Esophagus muscularis mucosa (tissue), 4 donors: Measurements from ENCODE around the gene PCDHB14. TPM values are rescaled to one million over a fixed set of nuclear protein-coding genes. Genes with fewer than 3 reads are reported as not detected.
"Not testable (repeated sequence)": the region's sequence is repeated elsewhere in the genome, so short reads cannot be mapped to it uniquely, and the experiment has no call there.

Experiments used
- DNase-seq: peaks from one replicate; pipeline ENCODE4 v3.0.0-alpha.2; 2017; ENCODE audit errors: extremely low spot score
- H3K27ac ChIP-seq, 4 donors: fragments of 200-600 bp; sonication (generic); replicated peaks in 1 of 4; 1 replicate in 3 of 4; 2 replicates in 1 of 4; pipeline ENCODE4 v1.5.1; 2016 to 2019; ENCODE audit warnings: mild to moderate bottlenecking in 1 of 4
- H3K27me3 ChIP-seq, 4 donors: fragments of 200-600 bp; sonication (generic); one replicate each; pipeline versions ENCODE4 v1.5.1 to v1.6.0; 2016 to 2019
- H3K36me3 ChIP-seq, 4 donors: fragments of 200-600 bp; sonication (generic); one replicate each; pipeline ENCODE4 v1.5.1; 2016 to 2019
- H3K4me1 ChIP-seq, 4 donors: fragments of 200-600 bp; sonication (generic); one replicate each; pipeline ENCODE4 v1.5.1; 2016 to 2019
- H3K4me3 ChIP-seq, 4 donors: fragments of 200-600 bp; sonication (generic); 1 replicate in 2 of 4; 2 replicates in 2 of 4; pipeline ENCODE4 v1.5.1; 2016 to 2019; ENCODE audit warnings: mild to moderate bottlenecking in 4 of 4, moderate library complexity in 1 of 4
- H3K9me3 ChIP-seq, 4 donors: fragments of 200-600 bp; sonication (generic); 1 replicate in 3 of 4; 2 replicates in 1 of 4; pipeline ENCODE4 v1.5.1; 2016 to 2019
- EP300 ChIP-seq: sonication (generic); formaldehyde crosslinking; IDR thresholded peaks from one replicate; pipeline ENCODE4 v1.6.1; 2017; ENCODE audit warnings: antibody characterized with exemption
- POLR2A ChIP-seq: fragments of 450-650 bp; IDR thresholded peaks from one replicate; pipeline ENCODE4 v1.6.1; 2017; ENCODE audit warnings: antibody characterized with exemption, moderate library complexity, mild to moderate bottlenecking, low read depth
- POLR2AphosphoS5 ChIP-seq, 2 donors: sonication (generic); formaldehyde crosslinking; IDR thresholded peaks; one replicate each; pipeline ENCODE4 v1.6.1; 2017; ENCODE audit warnings: antibody characterized with exemption in 2 of 2
- WGBS: methylation state at CpG from one replicate; pipeline ENCODE4 v1.1.5; 2018; 5-methylcytosine and 5-hydroxymethylcytosine counted together
- intact Hi-C: fragments of 100-400 bp; cut with DNase I; formaldehyde crosslinking; loops from one replicate; pipeline ENCODE4 v1.15.1; 2023
- total RNA-seq, 4 donors: library from RNA; depleted of rRNA; stranded (reverse); fragments of >200 nt; gene quantifications; one replicate each; pipeline versions ENCODE4 v1.1.0 to v1.2.1, GENCODE V29; 2016
- TF ChIP-seq, protein P1 (sequence below), 3 experiments: fragments of 200-600 bp in 2 of 3; fragments of 450-650 bp in 1 of 3; sonication (generic) in 2 of 3; IDR thresholded peaks; one replicate each; pipeline ENCODE4 v1.5.1; 2017 to 2019; ENCODE audit warnings: antibody characterized with exemption in 3 of 3, mild to moderate bottlenecking in 2 of 3, moderate library complexity in 1 of 3

The PCDHB14 gene
- total RNA-seq, 4 donors from 2014 or later: 6.8 to 9.9 (median 8.3) TPM

DNA sequence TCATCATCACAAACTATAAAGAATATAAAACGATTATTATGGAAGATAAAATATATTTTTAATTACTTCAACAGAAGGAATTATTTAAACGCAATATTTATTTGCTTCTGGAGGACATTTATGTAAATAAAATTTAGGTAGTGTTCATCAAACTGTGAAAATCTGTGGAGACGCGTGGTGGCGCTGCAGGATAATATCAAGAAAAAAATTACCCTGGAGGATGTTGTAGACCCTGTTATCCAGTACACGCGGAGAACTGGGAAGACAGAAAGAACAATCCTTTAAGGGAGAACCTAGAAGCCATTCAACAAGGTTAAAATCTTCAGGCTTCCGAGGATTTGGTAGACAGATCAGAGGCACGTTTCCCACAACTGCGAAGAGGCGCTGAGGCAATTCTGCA lies 14.7 kb upstream of the PCDHB14 start, which contains the start of gene PCDHB12:
Gene PCDHB12, plus strand, starts transcription at position 242 of the 400 bp plus-strand sequence. CDS start 189 bp downstream, outside the sequence.
- intact Hi-C loops: no loop called here
- no peaks in the 10 kb centered on the region for H3K36me3 ChIP-seq
- TF ChIP-seq POLR2A: no peak
- TF ChIP-seq EP300: no peak
- no peak for TF ChIP-seq POLR2AphosphoS5 (IDR thresholded peaks at IDR 0.05)
- TF ChIP-seq, protein P1, sequence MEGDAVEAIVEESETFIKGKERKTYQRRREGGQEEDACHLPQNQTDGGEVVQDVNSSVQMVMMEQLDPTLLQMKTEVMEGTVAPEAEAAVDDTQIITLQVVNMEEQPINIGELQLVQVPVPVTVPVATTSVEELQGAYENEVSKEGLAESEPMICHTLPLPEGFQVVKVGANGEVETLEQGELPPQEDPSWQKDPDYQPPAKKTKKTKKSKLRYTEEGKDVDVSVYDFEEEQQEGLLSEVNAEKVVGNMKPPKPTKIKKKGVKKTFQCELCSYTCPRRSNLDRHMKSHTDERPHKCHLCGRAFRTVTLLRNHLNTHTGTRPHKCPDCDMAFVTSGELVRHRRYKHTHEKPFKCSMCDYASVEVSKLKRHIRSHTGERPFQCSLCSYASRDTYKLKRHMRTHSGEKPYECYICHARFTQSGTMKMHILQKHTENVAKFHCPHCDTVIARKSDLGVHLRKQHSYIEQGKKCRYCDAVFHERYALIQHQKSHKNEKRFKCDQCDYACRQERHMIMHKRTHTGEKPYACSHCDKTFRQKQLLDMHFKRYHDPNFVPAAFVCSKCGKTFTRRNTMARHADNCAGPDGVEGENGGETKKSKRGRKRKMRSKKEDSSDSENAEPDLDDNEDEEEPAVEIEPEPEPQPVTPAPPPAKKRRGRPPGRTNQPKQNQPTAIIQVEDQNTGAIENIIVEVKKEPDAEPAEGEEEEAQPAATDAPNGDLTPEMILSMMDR (IDR thresholded peaks at IDR 0.05): peak; percentile 6 to 24 (median 17)
- H3K4me1 ChIP-seq: no peaks in the 10 kb centered on the region
- peaks cover 0 to 92% (median 55%) of the 10 kb centered on the region in 4 donors for H3K9me3 ChIP-seq
- H3K27ac ChIP-seq: no peak within 1 kb of the TSS
- DNase-seq: no peak
- H3K27me3 ChIP-seq: peaks cover 0 to 13% (median 0%) of the 10 kb centered on the region in 4 donors
- H3K4me3 ChIP-seq: peak within 1 kb of the TSS in 2 of 4 donors; percentile 28 to 30
- 26% methylated on average over 11 of the region's 11 CpGs for WGBS

DNA sequence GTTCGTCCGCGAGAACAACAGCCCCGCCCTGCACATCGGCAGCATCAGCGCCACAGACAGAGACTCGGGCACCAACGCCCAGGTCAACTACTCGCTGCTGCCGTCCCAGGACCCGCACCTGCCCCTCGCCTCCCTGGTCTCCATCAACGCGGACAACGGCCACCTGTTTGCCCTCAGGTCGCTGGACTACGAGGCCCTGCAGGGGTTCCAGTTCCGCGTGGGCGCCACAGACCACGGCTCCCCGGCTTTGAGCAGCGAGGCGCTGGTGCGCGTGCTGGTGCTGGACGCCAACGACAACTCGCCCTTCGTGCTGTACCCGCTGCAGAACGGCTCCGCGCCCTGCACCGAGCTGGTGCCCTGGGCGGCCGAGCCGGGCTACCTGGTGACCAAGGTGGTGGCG lies 12.9 kb upstream of the PCDHB14 start:
- WGBS: 31% methylated on average over 17 of the region's 39 CpGs

DNA sequence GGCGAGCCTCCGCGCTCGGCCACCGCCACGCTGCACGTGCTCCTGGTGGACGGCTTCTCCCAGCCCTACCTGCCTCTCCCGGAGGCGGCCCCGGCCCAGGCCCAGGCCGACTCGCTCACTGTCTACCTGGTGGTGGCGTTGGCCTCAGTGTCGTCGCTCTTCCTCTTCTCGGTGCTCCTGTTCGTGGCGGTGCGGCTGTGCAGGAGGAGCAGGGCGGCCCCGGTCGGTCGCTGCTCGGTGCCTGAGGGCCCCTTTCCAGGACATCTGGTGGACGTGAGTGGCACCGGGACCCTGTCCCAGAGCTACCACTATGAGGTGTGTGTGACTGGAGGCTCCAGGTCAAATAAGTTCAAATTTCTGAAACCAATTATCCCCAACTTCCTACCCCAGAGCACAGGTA lies 12.3 kb upstream of the PCDHB14 start:
- H3K4me3 ChIP-seq, H3K36me3 ChIP-seq, DNase-seq, H3K4me1 ChIP-seq, H3K27ac ChIP-seq: not testable (repeated sequence)
- Histone ChIP-seq H3K9me3 (peaks cover 0 to 88% (median 61%) of the 10 kb centered on the region in 4 donors), H3K27me3 (peaks cover 0 to 19% (median 0%) of the 10 kb centered on the region in 4 donors)
- 16% methylated on average over 6 of the region's 27 CpGs for WGBS
- intact Hi-C loops: loop anchor here (10.0 kb wide), 1 partner anchor 354 kb away; no protein-coding TSS in a partner anchor

More for the DNA sequence above, 12.9 kb upstream of the PCDHB14 start:
- not testable (repeated sequence) for H3K4me1 ChIP-seq, DNase-seq, H3K36me3 ChIP-seq, H3K4me3 ChIP-seq, H3K27ac ChIP-seq
- Histone ChIP-seq H3K27me3 (peaks cover 0 to 14% (median 0%) of the 10 kb centered on the region in 4 donors), H3K9me3 (peaks cover 0 to 90% (median 60%) of the 10 kb centered on the region in 4 donors)
- intact Hi-C loops: loop anchor here (10.0 kb wide), 1 partner anchor 355 kb away; no protein-coding TSS in a partner anchor

DNA sequence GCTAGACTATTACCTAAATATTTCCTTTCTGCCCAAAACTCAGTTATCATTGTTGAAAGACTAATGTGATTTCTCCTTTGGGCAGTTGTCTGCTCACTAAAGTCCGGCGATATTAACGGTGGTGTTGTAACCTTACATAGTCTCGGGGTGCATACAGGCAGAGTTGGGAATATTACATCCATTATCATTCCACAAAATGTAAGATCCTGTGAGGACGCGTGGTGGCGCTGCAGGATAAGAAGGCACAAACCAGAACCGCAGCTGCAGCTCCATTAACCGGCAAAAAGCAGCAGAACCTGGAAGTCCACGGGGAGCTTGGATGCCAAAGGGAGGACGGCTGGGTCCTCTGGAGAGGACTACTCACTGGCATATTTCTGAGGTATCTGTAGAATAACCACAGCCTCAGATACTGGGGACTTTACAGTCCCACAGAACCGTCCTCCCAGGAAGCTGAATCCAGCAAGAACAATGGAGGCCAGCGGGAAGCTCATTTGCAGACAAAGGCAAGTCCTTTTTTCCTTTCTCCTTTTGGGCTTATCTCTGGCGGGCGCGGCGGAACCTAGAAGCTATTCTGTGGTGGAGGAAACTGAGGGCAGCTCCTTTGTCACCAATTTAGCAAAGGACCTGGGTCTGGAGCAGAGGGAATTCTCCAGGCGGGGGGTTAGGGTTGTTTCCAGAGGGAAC lies 9.3 kb upstream of the PCDHB14 start, which contains the start of gene PCDHB13:
Gene PCDHB13, plus strand, starts transcription at position 264 of the 684 bp plus-strand sequence. Its CDS starts 205 bp downstream, at position 469.
- Histone ChIP-seq H3K4me3 (peak within 1 kb of the TSS; percentile 12 to 43 (median 32)), H3K27me3 (peaks cover 0 to 20% (median 0%) of the 10 kb centered on the region in 4 donors), H3K9me3 (peaks cover 0 to 90% (median 63%) of the 10 kb centered on the region in 4 donors)
- not testable (repeated sequence) for H3K27ac ChIP-seq, H3K36me3 ChIP-seq, H3K4me1 ChIP-seq, DNase-seq
- TF ChIP-seq, protein P1 (IDR thresholded peaks at IDR 0.05): peak; percentile 25 to 42 (median 36)
- intact Hi-C loops: loop anchor here (10.0 kb wide), 1 partner anchor 351 kb away; no protein-coding TSS in a partner anchor
- 16% methylated on average over 14 of the region's 18 CpGs for WGBS

DNA sequence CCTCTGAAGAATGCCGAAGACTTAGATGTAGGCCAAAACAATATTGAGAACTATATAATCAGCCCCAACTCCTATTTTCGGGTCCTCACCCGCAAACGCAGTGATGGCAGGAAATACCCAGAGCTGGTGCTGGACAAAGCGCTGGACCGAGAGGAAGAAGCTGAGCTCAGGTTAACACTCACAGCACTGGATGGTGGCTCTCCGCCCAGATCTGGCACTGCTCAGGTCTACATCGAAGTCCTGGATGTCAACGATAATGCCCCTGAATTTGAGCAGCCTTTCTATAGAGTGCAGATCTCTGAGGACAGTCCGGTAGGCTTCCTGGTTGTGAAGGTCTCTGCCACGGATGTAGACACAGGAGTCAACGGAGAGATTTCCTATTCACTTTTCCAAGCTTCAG lies 8.6 kb upstream of the PCDHB14 start:
- H3K27ac ChIP-seq, DNase-seq, H3K4me3 ChIP-seq, H3K36me3 ChIP-seq, H3K4me1 ChIP-seq: not testable (repeated sequence)
- intact Hi-C loops: loop anchor here (10.0 kb wide), 1 partner anchor 350 kb away; no protein-coding TSS in a partner anchor
- H3K27me3 ChIP-seq: peaks cover 0 to 16% (median 0%) of the 10 kb centered on the region in 4 donors
- peaks cover 0 to 90% (median 63%) of the 10 kb centered on the region in 4 donors for H3K9me3 ChIP-seq
- 68% methylated on average over 7 of the region's 12 CpGs for WGBS

DNA sequence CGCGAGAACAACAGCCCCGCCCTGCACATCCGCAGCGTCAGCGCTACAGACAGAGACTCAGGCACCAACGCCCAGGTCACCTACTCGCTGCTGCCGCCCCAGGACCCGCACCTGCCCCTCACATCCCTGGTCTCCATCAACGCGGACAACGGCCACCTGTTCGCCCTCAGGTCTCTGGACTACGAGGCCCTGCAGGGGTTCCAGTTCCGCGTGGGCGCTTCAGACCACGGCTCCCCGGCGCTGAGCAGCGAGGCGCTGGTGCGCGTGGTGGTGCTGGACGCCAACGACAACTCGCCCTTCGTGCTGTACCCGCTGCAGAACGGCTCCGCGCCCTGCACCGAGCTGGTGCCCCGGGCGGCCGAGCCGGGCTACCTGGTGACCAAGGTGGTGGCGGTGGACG lies 7.6 kb upstream of the PCDHB14 start:
- 30% methylated on average over 20 of the region's 40 CpGs for WGBS
- Histone ChIP-seq H3K9me3 (peaks cover 0 to 89% (median 64%) of the 10 kb centered on the region in 4 donors), H3K27me3 (peaks cover 0 to 10% (median 0%) of the 10 kb centered on the region in 4 donors)
- not testable (repeated sequence) for H3K4me3 ChIP-seq, H3K27ac ChIP-seq, DNase-seq, H3K4me1 ChIP-seq, H3K36me3 ChIP-seq
- intact Hi-C loops: loop anchor here (10.0 kb wide), 1 partner anchor 349 kb away; no protein-coding TSS in a partner anchor

DNA sequence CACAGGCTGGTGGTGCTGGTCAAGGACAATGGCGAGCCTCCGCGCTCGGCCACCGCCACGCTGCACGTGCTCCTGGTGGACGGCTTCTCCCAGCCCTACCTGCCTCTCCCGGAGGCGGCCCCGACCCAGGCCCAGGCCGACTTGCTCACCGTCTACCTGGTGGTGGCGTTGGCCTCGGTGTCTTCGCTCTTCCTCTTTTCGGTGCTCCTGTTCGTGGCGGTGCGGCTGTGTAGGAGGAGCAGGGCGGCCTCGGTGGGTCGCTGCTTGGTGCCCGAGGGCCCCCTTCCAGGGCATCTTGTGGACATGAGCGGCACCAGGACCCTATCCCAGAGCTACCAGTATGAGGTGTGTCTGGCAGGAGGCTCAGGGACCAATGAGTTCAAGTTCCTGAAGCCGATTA lies 7.1 kb upstream of the PCDHB14 start:
- intact Hi-C loops: loop anchor here (10.0 kb wide), 1 partner anchor 349 kb away; no protein-coding TSS in a partner anchor
- 22% methylated on average over 12 of the region's 26 CpGs for WGBS
- peaks cover 0 to 10% (median 0%) of the 10 kb centered on the region in 4 donors for H3K27me3 ChIP-seq

DNA sequence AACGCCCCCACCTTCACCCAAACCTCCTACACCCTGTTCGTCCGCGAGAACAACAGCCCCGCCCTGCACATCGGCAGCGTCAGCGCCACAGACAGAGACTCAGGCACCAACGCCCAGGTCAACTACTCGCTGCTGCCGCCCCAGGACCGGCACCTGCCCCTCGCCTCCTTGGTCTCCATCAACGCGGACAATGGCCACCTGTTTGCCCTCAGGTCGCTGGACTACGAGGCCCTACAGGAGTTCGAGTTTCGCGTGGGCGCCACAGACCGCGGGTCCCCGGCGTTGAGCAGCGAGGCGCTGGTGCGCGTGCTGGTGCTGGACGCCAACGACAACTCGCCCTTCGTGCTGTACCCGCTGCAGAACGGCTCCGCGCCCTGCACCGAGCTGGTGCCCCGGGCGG lies 1.7 kb downstream of the PCDHB14 start:
- H3K27ac ChIP-seq, H3K4me3 ChIP-seq, H3K4me1 ChIP-seq, intact Hi-C loops, DNase-seq, H3K36me3 ChIP-seq, H3K27me3 ChIP-seq: not testable (repeated sequence)
- H3K9me3 ChIP-seq: peaks cover 0 to 92% (median 89%) of the 10 kb centered on the region in 4 donors
- 13% methylated on average over 4 of the region's 40 CpGs for WGBS

More for the DNA sequence above, 7.1 kb upstream of the PCDHB14 start:
- not testable (repeated sequence) for DNase-seq, H3K4me1 ChIP-seq, H3K36me3 ChIP-seq, H3K27ac ChIP-seq, H3K4me3 ChIP-seq
- H3K9me3 ChIP-seq: peaks cover 0 to 91% (median 66%) of the 10 kb centered on the region in 4 donors

DNA sequence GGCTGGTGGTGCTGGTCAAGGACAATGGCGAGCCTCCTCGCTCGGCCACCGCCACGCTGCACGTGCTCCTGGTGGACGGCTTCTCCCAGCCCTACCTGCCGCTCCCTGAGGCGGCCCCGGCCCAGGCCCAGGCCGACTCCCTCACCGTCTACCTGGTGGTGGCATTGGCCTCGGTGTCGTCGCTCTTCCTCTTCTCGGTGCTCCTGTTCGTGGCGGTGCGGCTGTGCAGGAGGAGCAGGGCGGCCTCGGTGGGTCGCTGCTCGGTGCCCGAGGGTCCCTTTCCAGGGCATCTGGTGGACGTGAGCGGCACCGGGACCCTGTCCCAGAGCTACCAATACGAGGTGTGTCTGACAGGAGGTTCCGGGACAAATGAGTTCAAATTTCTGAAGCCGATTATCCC lies 2.3 kb downstream of the PCDHB14 start:
- H3K36me3 ChIP-seq, H3K27me3 ChIP-seq, H3K27ac ChIP-seq, H3K4me1 ChIP-seq, H3K4me3 ChIP-seq, DNase-seq, intact Hi-C loops: not testable (repeated sequence)
- peaks cover 0 to 91% (median 85%) of the 10 kb centered on the region in 4 donors for H3K9me3 ChIP-seq
- WGBS: 19% methylated on average over 20 of the region's 30 CpGs
